Erythroblast (primary cell): ENCODE data around the gene MAEA.

ENCODE experiments used
- GATA1 ChIP-seq: IDR thresholded peaks from 2 replicates; pipeline ENCODE4 v1.6.1; 2011; ENCODE audit warnings: low read depth, mild to moderate bottlenecking, control low read depth, low read length, moderate library complexity
- POLR2A ChIP-seq: IDR thresholded peaks from 2 replicates; pipeline ENCODE4 v1.6.1; 2011; ENCODE audit warnings: mild to moderate bottlenecking, low read length

GRCh38 chr4:1364217-1364616 is 74.5 kb downstream of the MAEA start:
- TF ChIP-seq POLR2A (no peak), GATA1 (no peak)
